Measurements from ENCODE around the gene COL27A1.

DNA sequence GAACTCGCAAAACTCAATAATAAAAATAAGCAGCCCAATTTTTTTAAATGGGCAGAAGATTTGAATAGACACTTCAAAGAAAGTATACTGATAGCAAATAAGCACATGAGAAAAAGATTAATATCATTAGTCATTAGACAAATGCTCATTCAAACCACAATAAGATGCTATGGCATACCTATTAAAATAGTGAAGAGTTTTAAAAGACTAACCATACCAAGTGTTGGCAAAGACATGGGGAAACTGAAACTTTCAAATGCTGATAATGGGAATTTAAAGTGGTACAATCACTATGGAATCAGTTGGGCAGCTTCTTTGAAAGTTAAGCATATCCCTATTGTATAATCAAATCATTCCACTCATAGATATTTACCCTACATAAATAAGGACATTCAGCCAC is 141.0 kb downstream of the COL27A1 start:
- TF ChIP-seq, protein P1, sequence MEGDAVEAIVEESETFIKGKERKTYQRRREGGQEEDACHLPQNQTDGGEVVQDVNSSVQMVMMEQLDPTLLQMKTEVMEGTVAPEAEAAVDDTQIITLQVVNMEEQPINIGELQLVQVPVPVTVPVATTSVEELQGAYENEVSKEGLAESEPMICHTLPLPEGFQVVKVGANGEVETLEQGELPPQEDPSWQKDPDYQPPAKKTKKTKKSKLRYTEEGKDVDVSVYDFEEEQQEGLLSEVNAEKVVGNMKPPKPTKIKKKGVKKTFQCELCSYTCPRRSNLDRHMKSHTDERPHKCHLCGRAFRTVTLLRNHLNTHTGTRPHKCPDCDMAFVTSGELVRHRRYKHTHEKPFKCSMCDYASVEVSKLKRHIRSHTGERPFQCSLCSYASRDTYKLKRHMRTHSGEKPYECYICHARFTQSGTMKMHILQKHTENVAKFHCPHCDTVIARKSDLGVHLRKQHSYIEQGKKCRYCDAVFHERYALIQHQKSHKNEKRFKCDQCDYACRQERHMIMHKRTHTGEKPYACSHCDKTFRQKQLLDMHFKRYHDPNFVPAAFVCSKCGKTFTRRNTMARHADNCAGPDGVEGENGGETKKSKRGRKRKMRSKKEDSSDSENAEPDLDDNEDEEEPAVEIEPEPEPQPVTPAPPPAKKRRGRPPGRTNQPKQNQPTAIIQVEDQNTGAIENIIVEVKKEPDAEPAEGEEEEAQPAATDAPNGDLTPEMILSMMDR (IDR thresholded peaks at IDR 0.05): no peak
- no peak for TF ChIP-seq POLR2A (IDR thresholded peaks at IDR 0.05)

Measured in prostate gland (tissue), 2 donors.